Loucy (cell line): ENCODE data around the gene ASXL3.

Source experiments
- CTCF ChIP-seq: fragments of 200-600 bp; sonication (generic); conservative IDR thresholded peaks from 2 replicates; pipeline ENCODE4 v1.5.1; 2014; ENCODE audit warnings: mild to moderate bottlenecking, antibody characterized with exemption, low read length
- EZH2phosphoT487 ChIP-seq: fragments of 200-600 bp; IDR thresholded peaks from 2 replicates; pipeline ENCODE4 v1.6.1; 2018; ENCODE audit warnings: antibody characterized with exemption, mild to moderate bottlenecking, moderate library complexity, borderline replicate concordance

GRCh38 chr18:33665187-33665586, 87.2 kb downstream of the ASXL3 start:
- TF ChIP-seq CTCF (no peak), EZH2phosphoT487 (no peak)
